ENCODE measurements around the gene MANBA. TPM values are rescaled to one million over a fixed set of nuclear protein-coding genes. Genes with fewer than 3 reads are reported as not detected.

Gene MANBA
- total and polyA plus RNA-seq, 2 of the 13 experiments (the other 11 are each of a cell fraction or from before 2014, with no cell fraction given): 11.7 to 33.3 TPM

DNA sequence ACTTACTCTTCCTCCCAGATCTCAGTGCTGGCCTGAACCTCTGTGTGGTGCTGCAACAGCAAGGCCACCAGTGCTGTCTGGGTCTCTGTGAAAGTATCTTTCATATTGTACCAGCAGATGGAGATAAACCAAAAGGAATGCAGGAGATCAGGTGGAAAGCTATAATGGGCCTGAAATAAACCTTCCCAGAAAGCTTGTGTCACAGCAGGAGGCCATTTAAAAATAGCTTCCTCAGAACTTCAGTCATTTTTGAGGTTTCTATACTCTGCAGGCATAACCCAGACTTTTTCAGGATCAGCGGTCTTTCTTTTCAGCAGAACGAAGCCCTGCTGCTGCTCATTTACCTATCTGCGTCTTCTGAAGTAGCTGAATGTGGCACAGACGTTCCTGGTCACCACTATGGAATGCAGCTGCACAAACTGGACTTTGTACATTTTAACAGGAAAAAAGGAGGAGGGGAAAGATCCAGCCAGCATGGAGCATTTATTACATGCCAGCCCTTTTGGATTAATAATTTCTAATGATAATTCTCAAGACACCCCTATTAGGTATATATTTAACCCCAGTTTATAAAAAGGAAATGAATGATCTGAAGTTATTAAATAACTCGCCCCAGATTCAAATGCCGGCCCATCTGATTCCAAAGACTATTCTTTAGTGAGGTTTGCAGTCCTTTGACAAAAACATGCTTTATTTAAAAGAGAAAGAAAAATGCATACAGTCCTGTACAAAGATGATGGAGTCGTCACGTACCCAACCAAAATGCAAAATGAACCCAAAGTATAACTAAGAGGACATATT lies 139.9 kb downstream of the MANBA start (continued):
- TF ChIP-seq CCDC6 (CRISPR knock-in tag; IDR thresholded peaks at IDR 0.05) (no peak; the same call in 1 of the 2 replicates), GATAD2A (CRISPR knock-in tag; IDR thresholded peaks at IDR 0.05) (peak; percentile 84), ZNF556 (CRISPR knock-in tag; IDR thresholded peaks at IDR 0.05; ENCODE audit: borderline replicate concordance) (peak; percentile 35; the same call in 1 of the 2 replicates), ZC3H13 (CRISPR knock-in tag; IDR thresholded peaks at IDR 0.05) (no peak), HDAC2 (CRISPR knock-in tag; IDR thresholded peaks at IDR 0.05) (no peak; the same call in 1 of the 2 replicates), THYN1 (CRISPR knock-in tag; IDR thresholded peaks at IDR 0.05; ENCODE audit: borderline replicate concordance, low read depth) (no peak), FOXJ3 (CRISPR knock-in tag; IDR thresholded peaks at IDR 0.05; ENCODE audit: borderline replicate concordance) (no peak), ZNF17 (CRISPR knock-in tag; IDR thresholded peaks at IDR 0.05) (no peak), ZNF772 (CRISPR knock-in tag; IDR thresholded peaks at IDR 0.05) (no peak), ZNF225 (CRISPR knock-in tag; IDR thresholded peaks at IDR 0.05) (no peak), SRF (IDR thresholded peaks at IDR 0.05; ENCODE audit: low read depth, low read length) (no peak)
- TF ChIP-seq, protein P1, sequence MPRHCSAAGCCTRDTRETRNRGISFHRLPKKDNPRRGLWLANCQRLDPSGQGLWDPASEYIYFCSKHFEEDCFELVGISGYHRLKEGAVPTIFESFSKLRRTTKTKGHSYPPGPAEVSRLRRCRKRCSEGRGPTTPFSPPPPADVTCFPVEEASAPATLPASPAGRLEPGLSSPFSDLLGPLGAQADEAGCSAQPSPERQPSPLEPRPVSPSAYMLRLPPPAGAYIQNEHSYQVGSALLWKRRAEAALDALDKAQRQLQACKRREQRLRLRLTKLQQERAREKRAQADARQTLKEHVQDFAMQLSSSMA (CRISPR knock-in tag; IDR thresholded peaks at IDR 0.05): no peak
- TF ChIP-seq, protein P2, sequence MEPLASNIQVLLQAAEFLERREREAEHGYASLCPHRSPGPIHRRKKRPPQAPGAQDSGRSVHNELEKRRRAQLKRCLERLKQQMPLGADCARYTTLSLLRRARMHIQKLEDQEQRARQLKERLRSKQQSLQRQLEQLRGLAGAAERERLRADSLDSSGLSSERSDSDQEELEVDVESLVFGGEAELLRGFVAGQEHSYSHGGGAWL (CRISPR knock-in tag; IDR thresholded peaks at IDR 0.05): no peak
- TF ChIP-seq, protein P3, sequence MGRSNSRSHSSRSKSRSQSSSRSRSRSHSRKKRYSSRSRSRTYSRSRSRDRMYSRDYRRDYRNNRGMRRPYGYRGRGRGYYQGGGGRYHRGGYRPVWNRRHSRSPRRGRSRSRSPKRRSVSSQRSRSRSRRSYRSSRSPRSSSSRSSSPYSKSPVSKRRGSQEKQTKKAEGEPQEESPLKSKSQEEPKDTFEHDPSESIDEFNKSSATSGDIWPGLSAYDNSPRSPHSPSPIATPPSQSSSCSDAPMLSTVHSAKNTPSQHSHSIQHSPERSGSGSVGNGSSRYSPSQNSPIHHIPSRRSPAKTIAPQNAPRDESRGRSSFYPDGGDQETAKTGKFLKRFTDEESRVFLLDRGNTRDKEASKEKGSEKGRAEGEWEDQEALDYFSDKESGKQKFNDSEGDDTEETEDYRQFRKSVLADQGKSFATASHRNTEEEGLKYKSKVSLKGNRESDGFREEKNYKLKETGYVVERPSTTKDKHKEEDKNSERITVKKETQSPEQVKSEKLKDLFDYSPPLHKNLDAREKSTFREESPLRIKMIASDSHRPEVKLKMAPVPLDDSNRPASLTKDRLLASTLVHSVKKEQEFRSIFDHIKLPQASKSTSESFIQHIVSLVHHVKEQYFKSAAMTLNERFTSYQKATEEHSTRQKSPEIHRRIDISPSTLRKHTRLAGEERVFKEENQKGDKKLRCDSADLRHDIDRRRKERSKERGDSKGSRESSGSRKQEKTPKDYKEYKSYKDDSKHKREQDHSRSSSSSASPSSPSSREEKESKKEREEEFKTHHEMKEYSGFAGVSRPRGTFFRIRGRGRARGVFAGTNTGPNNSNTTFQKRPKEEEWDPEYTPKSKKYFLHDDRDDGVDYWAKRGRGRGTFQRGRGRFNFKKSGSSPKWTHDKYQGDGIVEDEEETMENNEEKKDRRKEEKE (IDR thresholded peaks at IDR 0.05): no peak
- TF ChIP-seq, protein P4, sequence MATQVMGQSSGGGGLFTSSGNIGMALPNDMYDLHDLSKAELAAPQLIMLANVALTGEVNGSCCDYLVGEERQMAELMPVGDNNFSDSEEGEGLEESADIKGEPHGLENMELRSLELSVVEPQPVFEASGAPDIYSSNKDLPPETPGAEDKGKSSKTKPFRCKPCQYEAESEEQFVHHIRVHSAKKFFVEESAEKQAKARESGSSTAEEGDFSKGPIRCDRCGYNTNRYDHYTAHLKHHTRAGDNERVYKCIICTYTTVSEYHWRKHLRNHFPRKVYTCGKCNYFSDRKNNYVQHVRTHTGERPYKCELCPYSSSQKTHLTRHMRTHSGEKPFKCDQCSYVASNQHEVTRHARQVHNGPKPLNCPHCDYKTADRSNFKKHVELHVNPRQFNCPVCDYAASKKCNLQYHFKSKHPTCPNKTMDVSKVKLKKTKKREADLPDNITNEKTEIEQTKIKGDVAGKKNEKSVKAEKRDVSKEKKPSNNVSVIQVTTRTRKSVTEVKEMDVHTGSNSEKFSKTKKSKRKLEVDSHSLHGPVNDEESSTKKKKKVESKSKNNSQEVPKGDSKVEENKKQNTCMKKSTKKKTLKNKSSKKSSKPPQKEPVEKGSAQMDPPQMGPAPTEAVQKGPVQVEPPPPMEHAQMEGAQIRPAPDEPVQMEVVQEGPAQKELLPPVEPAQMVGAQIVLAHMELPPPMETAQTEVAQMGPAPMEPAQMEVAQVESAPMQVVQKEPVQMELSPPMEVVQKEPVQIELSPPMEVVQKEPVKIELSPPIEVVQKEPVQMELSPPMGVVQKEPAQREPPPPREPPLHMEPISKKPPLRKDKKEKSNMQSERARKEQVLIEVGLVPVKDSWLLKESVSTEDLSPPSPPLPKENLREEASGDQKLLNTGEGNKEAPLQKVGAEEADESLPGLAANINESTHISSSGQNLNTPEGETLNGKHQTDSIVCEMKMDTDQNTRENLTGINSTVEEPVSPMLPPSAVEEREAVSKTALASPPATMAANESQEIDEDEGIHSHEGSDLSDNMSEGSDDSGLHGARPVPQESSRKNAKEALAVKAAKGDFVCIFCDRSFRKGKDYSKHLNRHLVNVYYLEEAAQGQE (IDR thresholded peaks at IDR 0.05; ENCODE audit: borderline replicate concordance in 1 of 2, low read depth in 1 of 2, low read length in 2 of 2): peak in 1 of 2 experiments; percentile 35; a peak in 1 of 4 replicates
- TF ChIP-seq, protein P5, sequence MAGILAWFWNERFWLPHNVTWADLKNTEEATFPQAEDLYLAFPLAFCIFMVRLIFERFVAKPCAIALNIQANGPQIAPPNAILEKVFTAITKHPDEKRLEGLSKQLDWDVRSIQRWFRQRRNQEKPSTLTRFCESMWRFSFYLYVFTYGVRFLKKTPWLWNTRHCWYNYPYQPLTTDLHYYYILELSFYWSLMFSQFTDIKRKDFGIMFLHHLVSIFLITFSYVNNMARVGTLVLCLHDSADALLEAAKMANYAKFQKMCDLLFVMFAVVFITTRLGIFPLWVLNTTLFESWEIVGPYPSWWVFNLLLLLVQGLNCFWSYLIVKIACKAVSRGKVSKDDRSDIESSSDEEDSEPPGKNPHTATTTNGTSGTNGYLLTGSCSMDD (CRISPR knock-in tag; IDR thresholded peaks at IDR 0.05): no peak
- TF ChIP-seq, protein P6, sequence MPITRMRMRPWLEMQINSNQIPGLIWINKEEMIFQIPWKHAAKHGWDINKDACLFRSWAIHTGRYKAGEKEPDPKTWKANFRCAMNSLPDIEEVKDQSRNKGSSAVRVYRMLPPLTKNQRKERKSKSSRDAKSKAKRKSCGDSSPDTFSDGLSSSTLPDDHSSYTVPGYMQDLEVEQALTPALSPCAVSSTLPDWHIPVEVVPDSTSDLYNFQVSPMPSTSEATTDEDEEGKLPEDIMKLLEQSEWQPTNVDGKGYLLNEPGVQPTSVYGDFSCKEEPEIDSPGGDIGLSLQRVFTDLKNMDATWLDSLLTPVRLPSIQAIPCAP (CRISPR knock-in tag; IDR thresholded peaks at IDR 0.05; ENCODE audit: low read depth): no peak
- TF ChIP-seq, protein P7, sequence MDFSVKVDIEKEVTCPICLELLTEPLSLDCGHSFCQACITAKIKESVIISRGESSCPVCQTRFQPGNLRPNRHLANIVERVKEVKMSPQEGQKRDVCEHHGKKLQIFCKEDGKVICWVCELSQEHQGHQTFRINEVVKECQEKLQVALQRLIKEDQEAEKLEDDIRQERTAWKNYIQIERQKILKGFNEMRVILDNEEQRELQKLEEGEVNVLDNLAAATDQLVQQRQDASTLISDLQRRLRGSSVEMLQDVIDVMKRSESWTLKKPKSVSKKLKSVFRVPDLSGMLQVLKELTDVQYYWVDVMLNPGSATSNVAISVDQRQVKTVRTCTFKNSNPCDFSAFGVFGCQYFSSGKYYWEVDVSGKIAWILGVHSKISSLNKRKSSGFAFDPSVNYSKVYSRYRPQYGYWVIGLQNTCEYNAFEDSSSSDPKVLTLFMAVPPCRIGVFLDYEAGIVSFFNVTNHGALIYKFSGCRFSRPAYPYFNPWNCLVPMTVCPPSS (IDR thresholded peaks at IDR 0.05): no peak
